Stimulated activated CD8-positive, alpha-beta memory T cell treated with anti-CD3 and anti-CD28 coated beads, Interleukin-2, amount 100 ng/mL, for 48 hours (primary cell): Measurements from ENCODE around the gene IFNLR1.

Experiments
- DNase-seq, 2 donors: peaks; one replicate each; pipeline ENCODE4 v3.0.0-alpha.2; 2020; ENCODE audit warnings: low read depth in 2 of 2

Gene IFNLR1

GRCh38 chr1:24121406-24121805 lies 65.7 kb downstream of the IFNLR1 start:
- DNase-seq, result no peak

GRCh38 chr1:24120965-24121364 lies 66.1 kb downstream of the IFNLR1 start:
- no peak for DNase-seq

GRCh38 chr1:24119859-24120756 lies 67.0 kb downstream of the IFNLR1 start:
- no peak for DNase-seq

GRCh38 chr1:24119489-24119858 lies 67.6 kb downstream of the IFNLR1 start:
- DNase-seq, result no peak

GRCh38 chr1:24118410-24119242 lies 68.5 kb downstream of the IFNLR1 start:
- DNase-seq, result no peak

GRCh38 chr1:24117722-24118409 lies 69.2 kb downstream of the IFNLR1 start:
- DNase-seq, result no peak

- no peak for DNase-seq
These were observed 70.0 kb downstream of the IFNLR1 start for GRCh38 chr1:24117132-24117531.

- DNase-seq, result no peak
These were observed 72.3 kb downstream of the IFNLR1 start for GRCh38 chr1:24114753-24115152.

- no peak for DNase-seq
These were observed 73.5 kb downstream of the IFNLR1 start for GRCh38 chr1:24113641-24114033.

GRCh38 chr1:24111996-24112779 lies 74.9 kb downstream of the IFNLR1 start, which contains the start of gene MYOM3:
Gene MYOM3, minus strand, starts transcription at chr1:24112135. Its CDS starts 3,499 bp downstream, at chr1:24108636.
- peak; percentile 34 to 56 for DNase-seq

GRCh38 chr1:24111262-24111995 lies 75.7 kb downstream of the IFNLR1 start:
- no peak for DNase-seq

- DNase-seq, result no peak
These were observed 76.3 kb downstream of the IFNLR1 start for GRCh38 chr1:24110642-24111261.

GRCh38 chr1:24109686-24110475 lies 77.2 kb downstream of the IFNLR1 start:
- no peak for DNase-seq

GRCh38 chr1:24109166-24109483 lies 78.0 kb downstream of the IFNLR1 start:
- DNase-seq, result no peak

GRCh38 chr1:24108334-24109165 lies 78.5 kb downstream of the IFNLR1 start:
- no peak for DNase-seq

- DNase-seq, result no peak
These were observed 79.5 kb downstream of the IFNLR1 start for GRCh38 chr1:24107462-24108138.

GRCh38 chr1:24105368-24106160 lies 81.5 kb downstream of the IFNLR1 start:
- no peak for DNase-seq
